Panc1 (cell line): ENCODE measurements around the gene FH.
A peak's percentile ranks its signal among the peaks of the same experiment; 100 is the strongest.

Experiments used
- CTCF ChIP-seq: fragments of 450-650 bp; IDR thresholded peaks from 2 replicates; pipeline ENCODE4 v1.5.1; 2017; ENCODE audit warnings: mild to moderate bottlenecking
- POLR2AphosphoS5 ChIP-seq: IDR thresholded peaks from 2 replicates; pipeline ENCODE4 v1.6.1; 2012; ENCODE audit warnings: mild to moderate bottlenecking, low read depth, low read length, moderate library complexity
- REST ChIP-seq, 2 experiments: IDR thresholded peaks; 2 replicates each; pipeline ENCODE4 v1.6.1; 2011 to 2012; ENCODE audit warnings: low read depth in 2 of 2, control low read depth in 1 of 2, low read length in 1 of 2, mild to moderate bottlenecking in 1 of 2, moderate library complexity in 1 of 2; ENCODE audit not compliant: insufficient read depth in 1 of 2

- TF ChIP-seq CTCF: peak; percentile 66
- TF ChIP-seq REST (IDR thresholded peaks at IDR 0.05; ENCODE audit: insufficient read depth in 1 of 2, low read depth in 2 of 2, low read length in 1 of 2): no peak
- TF ChIP-seq POLR2AphosphoS5: no peak
Observed at GRCh38 chr1:241485554-241485992, 34.0 kb downstream of the FH start.
